ENCODE measurements around the gene LPAR1.
A peak's percentile ranks its signal among the peaks of the same experiment; 100 is the strongest.
"Not testable (repeated sequence)": the region's sequence is repeated elsewhere in the genome, so short reads cannot be mapped to it uniquely, and the experiment has no call there.

Gene LPAR1

GRCh38 chr9:110861370-110862110 is 176.7 kb downstream of the LPAR1 start:
- DNase-seq, result not testable (repeated sequence)

GRCh38 chr9:110856772-110857171 is 181.5 kb downstream of the LPAR1 start:
- no peak for DNase-seq

- no peak for DNase-seq
These were observed 187.7 kb downstream of the LPAR1 start for GRCh38 chr9:110850401-110851135.

- DNase-seq, result no peak
These were observed 190.6 kb downstream of the LPAR1 start for GRCh38 chr9:110847671-110848070.

- no peak for DNase-seq
These were observed 192.1 kb downstream of the LPAR1 start for GRCh38 chr9:110846215-110846614.

- no peak for DNase-seq
These were observed 194.1 kb downstream of the LPAR1 start for GRCh38 chr9:110844121-110844520.

- no peak for DNase-seq
These were observed 195.3 kb downstream of the LPAR1 start for GRCh38 chr9:110842986-110843385.

GRCh38 chr9:110842169-110842568 is 196.1 kb downstream of the LPAR1 start:
- DNase-seq, result no peak

- DNase-seq, result no peak
These were observed 200.8 kb downstream of the LPAR1 start for GRCh38 chr9:110837401-110838005.

- DNase-seq, result no peak
These were observed 202.4 kb downstream of the LPAR1 start for GRCh38 chr9:110835859-110836271.

GRCh38 chr9:110835404-110835803 is 202.9 kb downstream of the LPAR1 start:
- DNase-seq, result no peak

- DNase-seq, result no peak
These were observed 205.3 kb downstream of the LPAR1 start for GRCh38 chr9:110832926-110833325.

- no peak for DNase-seq
These were observed 207.8 kb downstream of the LPAR1 start for GRCh38 chr9:110830495-110830894.

GRCh38 chr9:110828264-110828663 is 210.0 kb downstream of the LPAR1 start:
- peak in 1 of 2 donors; percentile 43 for DNase-seq

GRCh38 chr9:110826400-110826799 is 211.9 kb downstream of the LPAR1 start:
- not testable (repeated sequence) for DNase-seq

GRCh38 chr9:110825950-110826349 is 212.3 kb downstream of the LPAR1 start:
- DNase-seq, result no peak

- DNase-seq, result not testable (repeated sequence)
These were observed 213.1 kb downstream of the LPAR1 start for GRCh38 chr9:110825129-110825528.

Measured in hippocampal formation (tissue), 2 donors.